ENCODE measurements around the gene ALDH1A3.
A peak's percentile ranks its signal among the peaks of the same experiment; 100 is the strongest.

The ALDH1A3 gene

GRCh38 chr15:100902436-100903167, 23.0 kb downstream of the ALDH1A3 start:
- peak; percentile 98 for ATAC-seq

GRCh38 chr15:100903168-100903554, 23.5 kb downstream of the ALDH1A3 start:
- no peak for TF ChIP-seq ESRRG (CRISPR knock-in tag; IDR thresholded peaks at IDR 0.05)
- TF ChIP-seq CSDC2 (CRISPR knock-in tag; IDR thresholded peaks at IDR 0.05): no peak
- no peak for TF ChIP-seq POU6F1 (CRISPR knock-in tag; IDR thresholded peaks at IDR 0.05; ENCODE audit: borderline replicate concordance, low read depth)
- no peak for TF ChIP-seq PPARA (CRISPR knock-in tag; IDR thresholded peaks at IDR 0.05; ENCODE audit: borderline replicate concordance)
- no peak for TF ChIP-seq BACH2 (CRISPR knock-in tag; IDR thresholded peaks at IDR 0.05; ENCODE audit: borderline replicate concordance)
- TF ChIP-seq ISL1 (CRISPR knock-in tag; IDR thresholded peaks at IDR 0.05): no peak
- no peak for TF ChIP-seq OSR1 (CRISPR knock-in tag; IDR thresholded peaks at IDR 0.05)
- TF ChIP-seq CREB5 (CRISPR knock-in tag; IDR thresholded peaks at IDR 0.05; ENCODE audit: low read depth): no peak
- no peak for TF ChIP-seq ARNTL (CRISPR knock-in tag; IDR thresholded peaks at IDR 0.05; ENCODE audit: borderline replicate concordance, low read depth)
- no peak for TF ChIP-seq RARB (CRISPR knock-in tag; IDR thresholded peaks at IDR 0.05)
- no peak for TF ChIP-seq ZNF8 (CRISPR knock-in tag; IDR thresholded peaks at IDR 0.05)
- no peak for TF ChIP-seq ZNF565 (CRISPR knock-in tag; conservative IDR thresholded peaks at IDR 0.05; ENCODE audit: low read depth)
- no peak for TF ChIP-seq TOX (CRISPR knock-in tag; IDR thresholded peaks at IDR 0.05; ENCODE audit: borderline replicate concordance)
- TF ChIP-seq TSHZ2 (CRISPR knock-in tag; IDR thresholded peaks at IDR 0.05): no peak
- no peak for TF ChIP-seq ZFP30 (CRISPR knock-in tag; IDR thresholded peaks at IDR 0.05)
- no peak for TF ChIP-seq SNAI2 (CRISPR knock-in tag; IDR thresholded peaks at IDR 0.05)
- no peak for TF ChIP-seq PATZ1 (CRISPR knock-in tag; IDR thresholded peaks at IDR 0.05; ENCODE audit: borderline replicate concordance)
- no peak for TF ChIP-seq ZC3H10 (CRISPR knock-in tag; IDR thresholded peaks at IDR 0.05)
- no peak for TF ChIP-seq TCF4 (CRISPR knock-in tag; IDR thresholded peaks at IDR 0.05; ENCODE audit: borderline replicate concordance)
- TF ChIP-seq CSRNP3 (CRISPR knock-in tag; IDR thresholded peaks at IDR 0.05): no peak

More at GRCh38 chr15:100902436-100903167, 23.0 kb downstream of the ALDH1A3 start:
- TF ChIP-seq TCF4 (CRISPR knock-in tag; IDR thresholded peaks at IDR 0.05; ENCODE audit: borderline replicate concordance): peak; percentile 82
- no peak for TF ChIP-seq ZC3H10 (CRISPR knock-in tag; IDR thresholded peaks at IDR 0.05)
- TF ChIP-seq ARNTL (CRISPR knock-in tag; IDR thresholded peaks at IDR 0.05; ENCODE audit: borderline replicate concordance, low read depth): no peak
- TF ChIP-seq PATZ1 (CRISPR knock-in tag; IDR thresholded peaks at IDR 0.05; ENCODE audit: borderline replicate concordance): peak; percentile 75; the same call in 1 of the 2 replicates
- peak; percentile 31; the same call in 1 of the 2 replicates for TF ChIP-seq ISL1 (CRISPR knock-in tag; IDR thresholded peaks at IDR 0.05)
- no peak for TF ChIP-seq CREB5 (CRISPR knock-in tag; IDR thresholded peaks at IDR 0.05; ENCODE audit: low read depth)
- no peak for TF ChIP-seq SNAI2 (CRISPR knock-in tag; IDR thresholded peaks at IDR 0.05)
- TF ChIP-seq ZNF565 (CRISPR knock-in tag; conservative IDR thresholded peaks at IDR 0.05; ENCODE audit: low read depth): 0 out of 2 replicates have a peak, but pooled peaks have one; percentile 33
- TF ChIP-seq ZFP3 (CRISPR knock-in tag; IDR thresholded peaks at IDR 0.05): peak; percentile 51; the same call in 1 of the 2 replicates

More at GRCh38 chr15:100903168-100903554, 23.5 kb downstream of the ALDH1A3 start:
- ATAC-seq: no peak
